ENCODE measurements around the gene RXFP3.

The RXFP3 gene, protein sequence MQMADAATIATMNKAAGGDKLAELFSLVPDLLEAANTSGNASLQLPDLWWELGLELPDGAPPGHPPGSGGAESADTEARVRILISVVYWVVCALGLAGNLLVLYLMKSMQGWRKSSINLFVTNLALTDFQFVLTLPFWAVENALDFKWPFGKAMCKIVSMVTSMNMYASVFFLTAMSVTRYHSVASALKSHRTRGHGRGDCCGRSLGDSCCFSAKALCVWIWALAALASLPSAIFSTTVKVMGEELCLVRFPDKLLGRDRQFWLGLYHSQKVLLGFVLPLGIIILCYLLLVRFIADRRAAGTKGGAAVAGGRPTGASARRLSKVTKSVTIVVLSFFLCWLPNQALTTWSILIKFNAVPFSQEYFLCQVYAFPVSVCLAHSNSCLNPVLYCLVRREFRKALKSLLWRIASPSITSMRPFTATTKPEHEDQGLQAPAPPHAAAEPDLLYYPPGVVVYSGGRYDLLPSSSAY

DNA sequence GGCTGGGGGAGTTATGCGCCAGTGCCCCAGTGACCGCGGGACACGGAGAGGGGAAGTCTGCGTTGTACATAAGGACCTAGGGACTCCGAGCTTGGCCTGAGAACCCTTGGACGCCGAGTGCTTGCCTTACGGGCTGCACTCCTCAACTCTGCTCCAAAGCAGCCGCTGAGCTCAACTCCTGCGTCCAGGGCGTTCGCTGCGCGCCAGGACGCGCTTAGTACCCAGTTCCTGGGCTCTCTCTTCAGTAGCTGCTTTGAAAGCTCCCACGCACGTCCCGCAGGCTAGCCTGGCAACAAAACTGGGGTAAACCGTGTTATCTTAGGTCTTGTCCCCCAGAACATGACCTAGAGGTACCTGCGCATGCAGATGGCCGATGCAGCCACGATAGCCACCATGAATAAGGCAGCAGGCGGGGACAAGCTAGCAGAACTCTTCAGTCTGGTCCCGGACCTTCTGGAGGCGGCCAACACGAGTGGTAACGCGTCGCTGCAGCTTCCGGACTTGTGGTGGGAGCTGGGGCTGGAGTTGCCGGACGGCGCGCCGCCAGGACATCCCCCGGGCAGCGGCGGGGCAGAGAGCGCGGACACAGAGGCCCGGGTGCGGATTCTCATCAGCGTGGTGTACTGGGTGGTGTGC is at the start of gene RXFP3:
Gene RXFP3 (plus strand): TSS at position 6 of the 636 bp plus-strand sequence. CDS start 355 bp downstream, at position 361.
- DNase-seq (ENCODE audit: low spot score) = no peak
- no peak for TF ChIP-seq CTCF (IDR thresholded peaks at IDR 0.05)
- peak within 1 kb of the TSS; percentile 66 for H3K4me3 ChIP-seq
- no peak within 1 kb of the TSS for H3K27ac ChIP-seq

DNA sequence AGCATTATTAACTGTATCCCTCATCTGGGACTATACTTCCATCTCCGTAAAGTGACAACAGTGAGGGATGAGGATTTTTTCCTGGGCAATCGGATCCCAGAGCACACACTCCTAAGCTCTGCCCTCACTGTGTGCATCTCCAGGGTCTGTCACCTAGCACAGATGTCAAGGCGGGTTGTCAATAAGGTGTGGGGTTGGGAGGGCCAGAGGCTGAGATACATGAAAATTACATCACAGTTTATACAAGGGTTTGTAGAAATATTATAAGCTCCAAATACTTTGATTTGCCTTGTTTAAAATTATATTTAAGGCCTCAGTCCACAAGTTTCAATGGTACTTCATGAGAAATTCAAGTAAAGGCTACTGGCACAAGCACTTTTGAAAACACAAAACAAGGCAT is 48.9 kb upstream of the RXFP3 start:
- H3K4me3 ChIP-seq = peak overlapping the region; percentile 7
- no peak overlapping the region for H3K27ac ChIP-seq
- DNase-seq (ENCODE audit: low spot score) = no peak
- TF ChIP-seq CTCF (IDR thresholded peaks at IDR 0.05) = no peak

GRCh38 chr5:33888587-33888986 is 47.6 kb upstream of the RXFP3 start:
- H3K4me3 ChIP-seq = no peak overlapping the region
- no peak overlapping the region for H3K27ac ChIP-seq
- no peak for TF ChIP-seq CTCF (IDR thresholded peaks at IDR 0.05)
- no peak for DNase-seq (ENCODE audit: low spot score)

GRCh38 chr5:33890131-33891032 is 45.8 kb upstream of the RXFP3 start:
- DNase-seq (ENCODE audit: low spot score) = no peak
- peak overlapping the region in 1 of 2 donors; percentile 49 for H3K27ac ChIP-seq
- H3K4me3 ChIP-seq = peak overlapping the region; percentile 83
- TF ChIP-seq CTCF (IDR thresholded peaks at IDR 0.05) = no peak

DNA sequence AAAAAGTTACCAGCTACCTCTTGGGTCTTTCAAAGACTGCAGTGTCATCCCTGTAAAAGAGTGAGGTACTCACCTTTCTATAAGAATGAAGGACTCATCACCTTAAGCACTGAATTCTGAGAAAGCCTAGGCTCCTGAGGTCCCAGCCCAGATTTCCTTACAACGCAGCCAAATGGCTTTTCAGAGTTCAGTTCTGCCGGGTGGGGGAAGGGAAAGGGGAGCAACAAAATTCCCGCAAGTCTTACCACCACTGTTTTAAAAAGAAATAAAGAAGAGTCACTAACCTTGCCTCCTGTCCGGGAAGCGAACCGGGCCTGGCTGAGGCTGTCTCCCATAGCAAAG is 44.8 kb upstream of the RXFP3 start:
- TF ChIP-seq CTCF (IDR thresholded peaks at IDR 0.05) = no peak
- H3K27ac ChIP-seq = peak overlapping the region; percentile 31 to 86
- H3K4me3 ChIP-seq = peak overlapping the region; percentile 83
- DNase-seq (ENCODE audit: low spot score) = no peak

DNA sequence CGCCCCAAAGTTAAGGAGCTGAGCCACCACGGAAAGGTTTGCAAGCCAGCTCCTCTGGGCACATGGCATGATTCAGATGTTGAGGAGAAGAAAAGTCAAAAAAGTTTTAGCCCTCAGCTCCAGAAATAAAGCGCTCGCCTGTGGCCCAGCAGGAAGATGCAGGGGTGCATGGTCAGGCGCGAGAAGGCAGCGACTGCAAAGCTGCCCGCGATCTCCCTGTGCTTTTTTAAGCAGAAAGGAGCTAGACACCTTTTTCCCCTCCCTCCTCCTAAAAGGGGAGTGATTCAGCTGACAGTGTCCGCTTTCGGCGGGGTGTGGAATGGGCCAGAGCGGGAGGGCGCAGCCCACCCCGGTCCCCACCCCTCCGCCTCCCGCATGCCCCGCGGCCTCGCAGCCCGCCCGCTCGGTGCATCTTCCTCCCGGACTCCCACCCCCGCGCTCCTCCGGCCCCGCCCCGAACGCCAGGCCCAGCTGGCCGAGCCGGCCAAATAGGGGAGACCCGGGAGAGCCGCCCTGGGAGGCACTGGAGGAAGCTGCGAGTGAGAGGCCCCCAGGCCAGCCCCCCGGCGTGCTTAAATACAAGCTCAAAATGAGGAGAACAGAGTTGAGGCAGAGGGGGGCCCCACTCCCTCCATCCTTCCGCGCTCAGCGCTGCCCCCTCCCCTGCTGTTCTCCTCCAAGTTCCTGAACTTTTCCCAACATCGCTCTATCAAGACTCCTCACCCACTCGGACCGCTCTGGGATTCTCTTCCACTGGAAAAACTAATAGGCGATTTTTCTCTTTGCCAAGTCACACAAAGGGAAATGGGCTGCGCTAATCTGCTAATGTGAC is 44.2 kb upstream of the RXFP3 start, which contains the start of gene ADAMTS12:
Gene ADAMTS12 (minus strand): TSS at position 203 of the 832 bp plus-strand sequence. CDS start 134 bp downstream, at position 69.
- H3K27ac ChIP-seq = peak within 1 kb of the TSS; percentile 31 to 86
- DNase-seq (ENCODE audit: low spot score) = no peak
- peak within 1 kb of the TSS; percentile 83 for H3K4me3 ChIP-seq
- TF ChIP-seq CTCF (IDR thresholded peaks at IDR 0.05) = no peak
